Urothelium cell line (cell line): ENCODE data around the gene PRSS22.
A peak's percentile ranks its signal among the peaks of the same experiment; 100 is the strongest.

Source experiments
- DNase-seq: peaks from one replicate; pipeline ENCODE4 v3.0.0; 2011; ENCODE audit warnings: low spot score, mixed read lengths
- FAIRE-seq: peaks from 2 replicates; lab custom pipeline; 2011; peaks lifted over from hg19 to GRCh38; lab: Jason Lieb, UNC

PRSS22 gene

GRCh38 chr16:2881783-2882649, 24.0 kb upstream of the PRSS22 start:
- FAIRE-seq (no peak), DNase-seq (peak; percentile 41)

- no peak for DNase-seq
- no peak for FAIRE-seq
Observed at GRCh38 chr16:2879854-2880508, 22.0 kb upstream of the PRSS22 start.

GRCh38 chr16:2874912-2875362, 17.0 kb upstream of the PRSS22 start:
- FAIRE-seq (peak; percentile 65), DNase-seq (peak; percentile 87)

GRCh38 chr16:2874032-2874911, 16.3 kb upstream of the PRSS22 start:
- DNase-seq (no peak), FAIRE-seq (no peak)

- FAIRE-seq, result no peak
- no peak for DNase-seq
Observed at GRCh38 chr16:2871926-2872325, 14.0 kb upstream of the PRSS22 start.

GRCh38 chr16:2867987-2868789, 10.2 kb upstream of the PRSS22 start:
- FAIRE-seq, result peak; percentile 69
- DNase-seq, result peak; percentile 97

GRCh38 chr16:2867661-2867986, 9.7 kb upstream of the PRSS22 start:
- FAIRE-seq (no peak), DNase-seq (no peak)

GRCh38 chr16:2866431-2866830, 8.5 kb upstream of the PRSS22 start:
- FAIRE-seq (no peak), DNase-seq (no peak)

GRCh38 chr16:2865651-2866050, 7.7 kb upstream of the PRSS22 start:
- FAIRE-seq (no peak), DNase-seq (no peak)

- DNase-seq (no peak), FAIRE-seq (no peak)
Observed at GRCh38 chr16:2860826-2861567, 3.0 kb upstream of the PRSS22 start.

GRCh38 chr16:2859686-2860265, 1.8 kb upstream of the PRSS22 start:
- DNase-seq, result no peak
- no peak for FAIRE-seq

- DNase-seq (no peak), FAIRE-seq (no peak)
Observed at GRCh38 chr16:2858245-2859025, 465 bp upstream of the PRSS22 start.

- DNase-seq, result no peak
Observed at GRCh38 chr16:2856686-2857450, 1.1 kb downstream of the PRSS22 start.

GRCh38 chr16:2856061-2856670, 1.8 kb downstream of the PRSS22 start:
- FAIRE-seq (no peak), DNase-seq (no peak)

More at GRCh38 chr16:2856686-2857450, 1.1 kb downstream of the PRSS22 start:
- no peak for FAIRE-seq

- FAIRE-seq, result no peak
- DNase-seq, result no peak
Observed at GRCh38 chr16:2855536-2855935, 2.4 kb downstream of the PRSS22 start.

- no peak for DNase-seq
- FAIRE-seq, result peak; percentile 20
Observed at GRCh38 chr16:2854700-2855309, 3.2 kb downstream of the PRSS22 start.

- FAIRE-seq (no peak), DNase-seq (no peak)
Observed at GRCh38 chr16:2853531-2854073, 4.4 kb downstream of the PRSS22 start.
